RWPE2 (cell line): ENCODE measurements around the gene NPC1L1.

ENCODE experiments used
- ATAC-seq: fragments of 200-7000 bp; cut with Tn5 transposase; 3 replicates; pipeline ENCODE4 v1.9.1; 2021; ENCODE audit warnings: low read depth
- DNase-seq: peaks from one replicate; pipeline ENCODE4 v3.0.0-alpha.2; 2020; ENCODE audit warnings: low spot score
- H3K27ac ChIP-seq: fragments of 450-650 bp; 2 replicates; pipeline ENCODE4 v1.5.1; 2017; ENCODE audit warnings: mild to moderate bottlenecking; ENCODE audit not compliant: poor library complexity, severe bottlenecking
- H3K27me3 ChIP-seq: fragments of 250-450 bp; sonication (Bioruptor Pico); 2 replicates; pipeline ENCODE4 v1.5.1; 2021; ENCODE audit warnings: mild to moderate bottlenecking, moderate library complexity; ENCODE audit not compliant: insufficient read depth, poor library complexity, severe bottlenecking
- H3K36me3 ChIP-seq: fragments of 250-450 bp; sonication (Bioruptor Pico); 2 replicates; pipeline ENCODE4 v1.5.1; 2020; ENCODE audit warnings: low read depth, mild to moderate bottlenecking, moderate library complexity
- H3K4me1 ChIP-seq: fragments of 250-450 bp; sonication (Bioruptor Pico); 2 replicates; pipeline ENCODE4 v1.5.1; 2021; ENCODE audit warnings: mild to moderate bottlenecking, moderate library complexity; ENCODE audit not compliant: insufficient read depth, poor library complexity, severe bottlenecking
- H3K4me3 ChIP-seq: fragments of 250-450 bp; sonication (Bioruptor Pico); 2 replicates; pipeline ENCODE4 v1.5.1; 2021; ENCODE audit warnings: mild to moderate bottlenecking, moderate library complexity; ENCODE audit not compliant: severe bottlenecking
- H3K9me3 ChIP-seq: fragments of 250-450 bp; sonication (Bioruptor Pico); 2 replicates; pipeline ENCODE4 v1.5.1; 2021; ENCODE audit warnings: mild to moderate bottlenecking, moderate library complexity; ENCODE audit not compliant: severe bottlenecking
- CTCF ChIP-seq: fragments of 450-650 bp; IDR thresholded peaks from one replicate; pipeline ENCODE4 v1.5.1; 2017; ENCODE audit warnings: mild to moderate bottlenecking, moderate library complexity; ENCODE audit not compliant: poor library complexity, severe bottlenecking

Gene NPC1L1

GRCh38 chr7:44533301-44534055 is 7.7 kb downstream of the NPC1L1 start:
- TF ChIP-seq CTCF: no peak
- Histone ChIP-seq H3K27me3 (no peaks in the 10 kb centered on the region), H3K27ac (no peak overlapping the region), H3K9me3 (no peaks in the 10 kb centered on the region), H3K4me1 (no peaks in the 10 kb centered on the region), H3K4me3 (no peak overlapping the region), H3K36me3 (no peaks in the 10 kb centered on the region)
- DNase-seq (no peak), ATAC-seq (0 out of 3 replicates have a peak, but pooled peaks have one; percentile 12)

GRCh38 chr7:44531421-44532380 is 9.4 kb downstream of the NPC1L1 start:
- TF ChIP-seq CTCF: no peak
- Histone ChIP-seq H3K4me3 (no peak overlapping the region), H3K4me1 (no peaks in the 10 kb centered on the region), H3K36me3 (no peaks in the 10 kb centered on the region), H3K9me3 (no peaks in the 10 kb centered on the region), H3K27me3 (no peaks in the 10 kb centered on the region), H3K27ac (no peak overlapping the region)
- ATAC-seq (no peak), DNase-seq (no peak)

GRCh38 chr7:44530990-44531389 is 10.1 kb downstream of the NPC1L1 start:
- H3K9me3 ChIP-seq: no peaks in the 10 kb centered on the region
- no peak for ATAC-seq
- H3K4me1 ChIP-seq: no peaks in the 10 kb centered on the region
- no peak overlapping the region for H3K4me3 ChIP-seq
- DNase-seq: no peak
- H3K36me3 ChIP-seq: no peaks in the 10 kb centered on the region
- TF ChIP-seq CTCF: no peak
- H3K27ac ChIP-seq: no peak overlapping the region
- no peaks in the 10 kb centered on the region for H3K27me3 ChIP-seq

GRCh38 chr7:44524811-44525388 is 16.2 kb downstream of the NPC1L1 start:
- TF ChIP-seq CTCF: no peak
- no peak for DNase-seq

More at GRCh38 chr7:44524811-44525388, 16.2 kb downstream of the NPC1L1 start:
- no peak for ATAC-seq
- Histone ChIP-seq H3K4me1 (no peaks in the 10 kb centered on the region), H3K27me3 (no peaks in the 10 kb centered on the region), H3K9me3 (no peaks in the 10 kb centered on the region), H3K27ac (no peak overlapping the region), H3K36me3 (no peaks in the 10 kb centered on the region), H3K4me3 (no peak overlapping the region)
